GM18507 (cell line): Measurements from ENCODE around the gene FOXK2.
A peak's percentile ranks its signal among the peaks of the same experiment; 100 is the strongest.

ENCODE experiments used
- DNase-seq: peaks from one replicate; pipeline ENCODE4 v3.0.0; 2011; ENCODE audit warnings: low read depth; ENCODE audit not compliant: insufficient read length; ENCODE audit errors: extremely low spot score
- FAIRE-seq: peaks from 2 replicates; lab custom pipeline; 2011; peaks lifted over from hg19 to GRCh38; lab: Jason Lieb, UNC

FOXK2 gene

DNA sequence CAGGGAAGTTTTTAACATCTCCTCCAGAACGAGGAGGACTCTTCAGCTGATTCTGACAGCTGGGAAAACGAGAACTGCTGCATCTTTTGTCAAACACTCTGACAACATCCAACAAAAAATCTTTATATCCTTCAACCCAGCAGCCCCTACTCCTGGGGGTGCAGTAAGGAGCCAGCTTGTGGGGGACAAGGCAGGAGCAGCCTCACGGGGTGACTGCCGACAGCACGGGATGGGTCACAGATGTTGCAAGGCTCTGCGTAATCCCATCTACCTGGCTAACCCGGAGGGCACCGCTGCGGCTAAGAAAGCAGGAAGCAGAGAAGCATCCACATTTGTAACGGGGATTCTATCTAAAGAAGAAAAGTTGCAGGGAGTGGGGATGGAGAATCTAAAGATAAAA lies 100.1 kb downstream of the FOXK2 start:
- no peak for FAIRE-seq
- no peak for DNase-seq

GRCh38 chr17:82623707-82624106 lies 104.2 kb downstream of the FOXK2 start:
- DNase-seq: no peak
- no peak for FAIRE-seq

GRCh38 chr17:82627405-82627804 lies 107.9 kb downstream of the FOXK2 start:
- DNase-seq (no peak), FAIRE-seq (no peak)

DNA sequence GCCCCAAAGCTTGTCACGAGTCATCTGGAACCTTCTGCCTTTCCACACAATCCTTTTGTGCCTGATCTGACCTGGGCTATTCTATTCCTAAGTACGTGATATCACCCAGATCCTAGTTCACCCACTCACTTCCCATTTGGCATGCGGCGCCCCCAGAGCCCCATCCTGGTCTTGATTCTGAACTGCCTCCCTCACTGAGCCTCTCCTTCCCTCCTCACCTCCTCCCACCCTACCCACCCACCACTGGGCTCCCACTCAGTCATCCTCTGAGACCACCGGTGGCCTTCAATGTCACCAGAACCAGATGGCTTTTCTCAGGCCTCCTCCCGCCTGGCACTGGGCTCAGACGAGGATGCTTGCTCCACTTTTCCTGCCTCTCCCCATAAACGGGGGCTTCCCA lies 110.2 kb downstream of the FOXK2 start:
- DNase-seq (no peak), FAIRE-seq (no peak)

GRCh38 chr17:82630212-82630611 lies 110.7 kb downstream of the FOXK2 start:
- no peak for FAIRE-seq

DNA sequence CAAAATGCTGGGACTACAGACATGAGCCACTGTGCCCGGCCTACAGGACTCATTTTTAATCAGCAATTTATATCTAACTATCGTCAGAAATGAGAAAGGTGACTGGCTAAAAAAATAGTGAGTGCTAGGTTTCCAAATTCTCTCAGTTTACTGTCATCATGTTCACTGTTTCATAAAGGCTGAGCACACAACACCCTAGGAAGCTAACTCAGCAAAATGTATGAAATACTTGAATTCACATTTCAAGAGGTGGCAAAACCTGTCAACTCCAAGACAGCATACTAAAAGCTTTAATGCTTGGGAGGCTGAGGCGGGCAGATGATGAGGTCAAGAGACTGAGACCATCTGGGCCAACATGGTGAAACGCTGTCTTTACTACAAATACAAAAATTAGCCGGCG lies 112.0 kb downstream of the FOXK2 start:
- DNase-seq (no peak), FAIRE-seq (no peak)

More at GRCh38 chr17:82630212-82630611, 110.7 kb downstream of the FOXK2 start:
- DNase-seq: no peak

- no peak for DNase-seq
- FAIRE-seq: no peak
Observed at GRCh38 chr17:82632451-82632850, 112.9 kb downstream of the FOXK2 start.

- FAIRE-seq (no peak), DNase-seq (no peak)
Observed at GRCh38 chr17:82633343-82633742, 113.8 kb downstream of the FOXK2 start.

GRCh38 chr17:82636626-82637598 lies 117.4 kb downstream of the FOXK2 start:
- FAIRE-seq (no peak), DNase-seq (no peak)

DNA sequence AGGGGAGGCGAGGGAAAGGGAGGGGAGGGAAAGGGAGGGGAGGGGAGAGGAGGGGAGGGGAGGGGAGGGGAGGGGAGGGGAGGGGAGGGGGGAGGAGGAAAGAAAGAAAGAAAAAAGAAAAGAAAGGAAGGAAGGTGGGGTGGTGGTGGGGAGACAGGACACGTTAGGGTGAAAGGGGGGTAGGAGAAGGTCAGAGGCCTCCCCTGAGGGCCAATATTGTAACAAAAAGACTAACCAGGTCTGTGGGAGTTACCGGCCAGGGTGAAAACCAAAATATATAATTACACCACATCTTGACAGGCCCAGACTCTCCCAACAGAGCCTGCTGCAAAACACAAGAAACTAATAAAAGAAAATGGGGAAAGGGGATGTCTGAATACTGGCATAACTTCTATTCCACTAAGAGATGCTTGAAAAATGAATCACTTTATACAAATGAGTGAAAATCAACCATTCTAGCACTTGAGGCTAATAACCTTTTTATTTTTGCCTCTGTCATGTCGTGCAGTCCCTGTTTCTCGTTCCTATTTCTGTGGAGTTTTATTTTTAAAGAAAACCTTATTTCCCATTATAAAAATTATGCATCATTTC lies 118.7 kb downstream of the FOXK2 start:
- FAIRE-seq: no peak

DNA sequence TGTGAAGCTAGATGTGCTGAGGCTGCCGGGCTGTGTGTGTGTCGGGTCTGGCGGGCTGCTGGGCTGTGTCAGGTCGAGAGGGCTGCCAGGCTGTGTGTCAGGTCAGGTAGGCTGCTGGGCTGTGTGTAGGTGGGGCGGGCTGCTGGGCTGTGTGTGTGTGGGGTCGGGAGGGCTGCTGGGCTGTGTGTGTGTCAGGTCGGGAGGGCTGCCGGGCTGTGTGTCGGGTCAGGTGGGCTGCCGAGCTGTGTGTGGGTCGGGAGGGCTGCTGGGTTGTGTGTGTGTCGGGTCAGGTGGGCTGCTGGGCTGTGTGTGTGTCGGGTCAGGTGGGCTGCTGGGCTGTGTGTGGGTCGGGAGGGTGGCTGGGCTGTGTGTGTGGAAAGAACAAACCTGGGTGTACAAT lies 120.1 kb downstream of the FOXK2 start:
- FAIRE-seq (no peak), DNase-seq (no peak)

More for the DNA sequence above, 118.7 kb downstream of the FOXK2 start:
- no peak for DNase-seq

DNA sequence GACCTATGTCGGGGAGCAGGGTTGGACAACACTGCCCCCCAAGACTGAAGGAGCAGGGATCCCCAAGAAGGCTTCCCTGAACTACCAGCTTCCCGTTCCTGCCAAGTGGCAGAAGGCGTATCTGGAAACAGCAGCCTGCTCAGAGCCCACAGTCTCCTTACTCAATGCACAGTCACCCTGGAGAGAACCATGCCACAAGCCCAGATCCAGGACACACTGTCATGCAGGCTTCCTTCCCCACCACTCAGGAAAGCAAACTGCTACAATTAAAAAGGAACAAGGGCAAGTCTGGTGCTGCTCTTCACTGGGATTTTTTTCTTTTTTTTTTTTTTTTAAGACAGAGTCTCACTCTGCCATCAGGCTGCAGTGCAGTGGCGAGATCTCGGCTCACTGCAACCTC lies 120.5 kb downstream of the FOXK2 start:
- DNase-seq (no peak), FAIRE-seq (no peak)

DNA sequence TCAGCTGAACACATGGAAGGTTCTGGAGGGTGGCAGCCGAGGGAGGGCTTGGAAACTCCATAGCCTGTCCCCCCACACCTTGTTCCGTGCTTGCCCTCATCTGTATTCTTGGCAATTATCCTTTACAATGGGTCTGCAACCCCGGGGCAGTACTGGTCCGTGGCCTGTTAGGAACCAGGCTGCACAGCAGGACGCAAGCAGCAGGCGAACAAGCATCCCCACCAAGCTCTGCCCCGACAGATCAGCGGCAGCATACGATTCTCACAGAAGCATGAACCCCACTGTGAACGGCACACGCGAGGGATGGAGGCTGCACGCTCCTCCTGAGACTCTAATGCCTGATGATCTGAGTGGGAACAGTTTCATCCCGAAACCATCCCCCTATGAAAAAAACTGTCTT lies 122.5 kb downstream of the FOXK2 start:
- DNase-seq: no peak
- FAIRE-seq: no peak

- DNase-seq (no peak), FAIRE-seq (no peak)
Observed at GRCh38 chr17:82644148-82644547, 124.6 kb downstream of the FOXK2 start.

- DNase-seq (no peak), FAIRE-seq (no peak)
Observed at GRCh38 chr17:82645516-82645915, 126.0 kb downstream of the FOXK2 start.

GRCh38 chr17:82647593-82648164 lies 128.1 kb downstream of the FOXK2 start:
- no peak for FAIRE-seq
- DNase-seq: no peak

GRCh38 chr17:82648165-82648668 lies 128.7 kb downstream of the FOXK2 start, which contains the start of gene WDR45B:
Gene WDR45B (minus strand): TSS chr17:82648444. CDS start chr17:82648340, 104 bp downstream.
- DNase-seq: peak; percentile 99
- peak; percentile 90 for FAIRE-seq

- DNase-seq (peak; percentile 32), FAIRE-seq (no peak)
Observed at GRCh38 chr17:82648742-82649331, 129.3 kb downstream of the FOXK2 start.

DNA sequence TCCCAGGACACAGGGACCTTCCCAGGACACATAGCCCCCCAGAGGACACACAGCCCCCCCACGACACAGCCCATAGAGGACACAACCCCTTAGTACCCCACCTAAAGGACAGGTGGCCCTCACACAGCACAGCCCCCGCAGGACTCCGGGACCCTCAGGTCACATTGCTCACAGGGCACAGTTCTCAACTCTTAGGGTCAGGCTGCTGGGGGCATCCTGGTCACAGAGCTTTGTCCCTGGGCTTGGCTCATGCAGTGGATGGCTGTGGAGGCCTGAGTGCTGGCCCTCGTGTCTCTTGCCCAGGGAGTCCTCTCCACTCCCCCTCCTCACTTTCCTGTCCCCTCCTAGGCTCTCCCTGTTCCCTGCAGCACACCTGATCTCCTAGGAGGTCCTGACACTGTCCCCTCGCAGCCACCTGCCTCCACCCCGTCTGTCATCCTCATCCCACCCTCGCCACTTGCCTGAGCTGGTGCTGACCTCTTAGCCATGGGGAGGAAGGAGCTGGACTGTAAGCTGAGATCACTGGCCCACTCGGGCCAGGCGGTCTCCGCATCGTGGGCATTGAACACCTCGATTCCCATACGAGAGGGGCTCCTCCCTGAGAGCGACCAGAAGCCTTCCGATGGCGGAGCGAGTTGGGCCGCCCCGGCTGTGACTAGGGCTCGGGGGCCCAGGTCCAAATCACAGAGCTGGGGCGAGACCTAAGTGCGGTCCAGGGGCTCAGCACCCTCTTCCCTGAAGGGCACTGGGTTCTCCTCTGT lies 130.1 kb downstream of the FOXK2 start:
- no peak for FAIRE-seq

More for the DNA sequence above, 130.1 kb downstream of the FOXK2 start:
- no peak for DNase-seq
